Panc1 (cell line): ENCODE results near the gene FGD5. TPM values are rescaled to one million over a fixed set of nuclear protein-coding genes. Genes with fewer than 3 reads are reported as not detected.

Experiments used
- ATAC-seq: fragments of 200-7000 bp; cut with Tn5 transposase; 2 replicates; pipeline ENCODE4 v1.9.1; 2020; ENCODE audit warnings: mild to moderate bottlenecking, moderate library complexity
- BruUV-seq: library from RNA; stranded (reverse); fragments of 400-500 nt; replicated peaks from 2 replicates; lab custom pipeline; 2021; lab: Mats Ljungman, UMichigan
- CTCF ChIA-PET: fragments of 300-600 bp; sonication (Branson Sonifier 250); formaldehyde crosslinking; loops from one replicate; lab custom pipeline; 2022; ENCODE audit warnings: antibody characterized with exemption; lab: Charles Lee
- POLR2A ChIA-PET: fragments of 300-600 bp; sonication (Branson Sonifier 250); formaldehyde crosslinking; loops from one replicate; lab custom pipeline; 2022; ENCODE audit warnings: antibody characterized with exemption; lab: Charles Lee
- DNase-seq: peaks from one replicate; pipeline ENCODE4 v3.0.0-alpha.2; 2010; ENCODE audit warnings: low read depth, low spot score
- H3K27ac ChIP-seq: 2 replicates; pipeline ENCODE4 v1.5.1; 2011; ENCODE audit warnings: mild to moderate bottlenecking, low read length, inconsistent platforms
- H3K27me3 ChIP-seq: fragments of 200-500 bp; sonication (Bioruptor generic); 2 replicates; pipeline ENCODE4 v1.6.0; 2014; ENCODE audit warnings: low read length, inconsistent platforms; ENCODE audit not compliant: control insufficient read depth, insufficient read depth
- H3K36me3 ChIP-seq: fragments of 200-500 bp; sonication (Bioruptor generic); 2 replicates; pipeline ENCODE4 v1.5.1; 2014; ENCODE audit warnings: inconsistent platforms, mild to moderate bottlenecking, low read length, moderate library complexity; ENCODE audit not compliant: control insufficient read depth, insufficient read depth
- H3K4me1 ChIP-seq: 2 replicates; pipeline ENCODE4 v1.5.1; 2011; ENCODE audit warnings: inconsistent platforms, mild to moderate bottlenecking, low read length, moderate library complexity; ENCODE audit not compliant: control insufficient read depth, insufficient read depth
- H3K4me3 ChIP-seq, 2 experiments: 2 replicates each; pipeline ENCODE4 v1.5.1; 2011 to 2012; ENCODE audit warnings: low read depth in 2 of 2, low read length in 2 of 2, mild to moderate bottlenecking in 2 of 2, inconsistent platforms in 1 of 2, moderate library complexity in 1 of 2
- H3K9me3 ChIP-seq: fragments of 200-500 bp; sonication (Bioruptor generic); 2 replicates; pipeline ENCODE4 v1.5.1; 2014; ENCODE audit warnings: low read depth, mild to moderate bottlenecking, inconsistent platforms, low read length, moderate library complexity; ENCODE audit not compliant: control insufficient read depth, insufficient read depth
- POLR2AphosphoS5 ChIP-seq: IDR thresholded peaks from 2 replicates; pipeline ENCODE4 v1.6.1; 2012; ENCODE audit warnings: mild to moderate bottlenecking, low read depth, low read length, moderate library complexity
- SIN3A ChIP-seq: IDR thresholded peaks from 2 replicates; pipeline ENCODE4 v1.6.1; 2012; ENCODE audit warnings: low read depth, mild to moderate bottlenecking, low read length, moderate library complexity, borderline replicate concordance; ENCODE audit not compliant: insufficient read depth
- TCF7L2 ChIP-seq: IDR thresholded peaks from 2 replicates; pipeline ENCODE4 v1.6.1; 2011; ENCODE audit warnings: mild to moderate bottlenecking, low read depth, low read length, inconsistent platforms
- in situ Hi-C: cut with HindIII; loops from 2 replicates; pipeline ENCODE4 v1.10.0; 2016; ENCODE audit warnings: low sequenced_read_pairs, low pct_unique_long_range_greater_than_20kb
- intact Hi-C: fragments of 100-400 bp; cut with micrococcal nuclease; formaldehyde crosslinking; loops from one replicate; pipeline ENCODE4 v1.10.0; 2022; ENCODE audit not compliant: unreplicated experiment
- total RNA-seq: library from RNA; stranded (reverse); gene quantifications from one replicate; pipeline ENCODE4 v1.2.1, GENCODE V29; 2021; ENCODE audit not compliant: unreplicated experiment
- TF ChIP-seq, protein P1 (sequence below): fragments of 450-650 bp; IDR thresholded peaks from 2 replicates; pipeline ENCODE4 v1.5.1; 2017; ENCODE audit warnings: mild to moderate bottlenecking
- TF ChIP-seq, protein P2 (sequence below), 2 experiments: IDR thresholded peaks; 2 replicates each; pipeline ENCODE4 v1.6.1; 2011 to 2012; ENCODE audit warnings: low read depth in 2 of 2, control low read depth in 1 of 2, low read length in 1 of 2, mild to moderate bottlenecking in 1 of 2, moderate library complexity in 1 of 2; ENCODE audit not compliant: insufficient read depth in 1 of 2

FGD5 gene
- total RNA-seq, 1 experiment from 2014 or later: 0.77 TPM

DNA sequence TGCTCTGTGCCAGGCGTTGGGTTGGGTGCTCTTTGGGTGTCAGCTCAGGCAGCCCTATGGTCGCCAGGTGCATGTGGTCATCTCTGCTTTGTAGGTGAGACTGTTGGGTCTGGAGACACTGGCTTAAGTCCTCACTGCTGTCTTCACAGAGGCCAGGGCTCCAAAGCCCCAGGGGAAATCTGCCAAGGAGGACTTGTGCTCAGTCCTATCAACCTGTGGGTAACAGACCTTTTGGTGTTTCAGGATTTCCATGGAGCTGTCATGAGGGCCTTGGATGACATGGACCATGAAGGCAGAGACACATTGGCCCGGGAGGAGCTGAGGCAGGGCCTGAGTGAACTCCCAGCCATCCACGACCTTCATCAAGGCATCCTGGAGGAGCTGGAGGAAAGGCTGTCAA, 78.5 kb downstream of the FGD5 start:
- intact Hi-C loops (no loop called here), in situ Hi-C loops (no loop called here)
- TF ChIP-seq, protein P1, sequence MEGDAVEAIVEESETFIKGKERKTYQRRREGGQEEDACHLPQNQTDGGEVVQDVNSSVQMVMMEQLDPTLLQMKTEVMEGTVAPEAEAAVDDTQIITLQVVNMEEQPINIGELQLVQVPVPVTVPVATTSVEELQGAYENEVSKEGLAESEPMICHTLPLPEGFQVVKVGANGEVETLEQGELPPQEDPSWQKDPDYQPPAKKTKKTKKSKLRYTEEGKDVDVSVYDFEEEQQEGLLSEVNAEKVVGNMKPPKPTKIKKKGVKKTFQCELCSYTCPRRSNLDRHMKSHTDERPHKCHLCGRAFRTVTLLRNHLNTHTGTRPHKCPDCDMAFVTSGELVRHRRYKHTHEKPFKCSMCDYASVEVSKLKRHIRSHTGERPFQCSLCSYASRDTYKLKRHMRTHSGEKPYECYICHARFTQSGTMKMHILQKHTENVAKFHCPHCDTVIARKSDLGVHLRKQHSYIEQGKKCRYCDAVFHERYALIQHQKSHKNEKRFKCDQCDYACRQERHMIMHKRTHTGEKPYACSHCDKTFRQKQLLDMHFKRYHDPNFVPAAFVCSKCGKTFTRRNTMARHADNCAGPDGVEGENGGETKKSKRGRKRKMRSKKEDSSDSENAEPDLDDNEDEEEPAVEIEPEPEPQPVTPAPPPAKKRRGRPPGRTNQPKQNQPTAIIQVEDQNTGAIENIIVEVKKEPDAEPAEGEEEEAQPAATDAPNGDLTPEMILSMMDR: no peak
- TF ChIP-seq SIN3A (no peak), POLR2AphosphoS5 (no peak), TCF7L2 (no peak)
- TF ChIP-seq, protein P2, sequence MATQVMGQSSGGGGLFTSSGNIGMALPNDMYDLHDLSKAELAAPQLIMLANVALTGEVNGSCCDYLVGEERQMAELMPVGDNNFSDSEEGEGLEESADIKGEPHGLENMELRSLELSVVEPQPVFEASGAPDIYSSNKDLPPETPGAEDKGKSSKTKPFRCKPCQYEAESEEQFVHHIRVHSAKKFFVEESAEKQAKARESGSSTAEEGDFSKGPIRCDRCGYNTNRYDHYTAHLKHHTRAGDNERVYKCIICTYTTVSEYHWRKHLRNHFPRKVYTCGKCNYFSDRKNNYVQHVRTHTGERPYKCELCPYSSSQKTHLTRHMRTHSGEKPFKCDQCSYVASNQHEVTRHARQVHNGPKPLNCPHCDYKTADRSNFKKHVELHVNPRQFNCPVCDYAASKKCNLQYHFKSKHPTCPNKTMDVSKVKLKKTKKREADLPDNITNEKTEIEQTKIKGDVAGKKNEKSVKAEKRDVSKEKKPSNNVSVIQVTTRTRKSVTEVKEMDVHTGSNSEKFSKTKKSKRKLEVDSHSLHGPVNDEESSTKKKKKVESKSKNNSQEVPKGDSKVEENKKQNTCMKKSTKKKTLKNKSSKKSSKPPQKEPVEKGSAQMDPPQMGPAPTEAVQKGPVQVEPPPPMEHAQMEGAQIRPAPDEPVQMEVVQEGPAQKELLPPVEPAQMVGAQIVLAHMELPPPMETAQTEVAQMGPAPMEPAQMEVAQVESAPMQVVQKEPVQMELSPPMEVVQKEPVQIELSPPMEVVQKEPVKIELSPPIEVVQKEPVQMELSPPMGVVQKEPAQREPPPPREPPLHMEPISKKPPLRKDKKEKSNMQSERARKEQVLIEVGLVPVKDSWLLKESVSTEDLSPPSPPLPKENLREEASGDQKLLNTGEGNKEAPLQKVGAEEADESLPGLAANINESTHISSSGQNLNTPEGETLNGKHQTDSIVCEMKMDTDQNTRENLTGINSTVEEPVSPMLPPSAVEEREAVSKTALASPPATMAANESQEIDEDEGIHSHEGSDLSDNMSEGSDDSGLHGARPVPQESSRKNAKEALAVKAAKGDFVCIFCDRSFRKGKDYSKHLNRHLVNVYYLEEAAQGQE (IDR thresholded peaks at IDR 0.05; ENCODE audit: insufficient read depth in 1 of 2, low read depth in 2 of 2, low read length in 1 of 2): no peak
- Histone ChIP-seq H3K4me1 (no peaks in the 10 kb centered on the region), H3K27ac (no peak overlapping the region), H3K9me3 (no peaks in the 10 kb centered on the region), H3K36me3 (no peaks in the 10 kb centered on the region), H3K27me3 (peaks cover 3% of the 10 kb centered on the region; the same call in 1 of the 2 replicates), H3K4me3 (no peak overlapping the region)
- CTCF ChIA-PET: no interaction called here
- ATAC-seq: no peak
- POLR2A ChIA-PET: no interaction called here
- DNase-seq: no peak
- no TSS peak for BruUV-seq

DNA sequence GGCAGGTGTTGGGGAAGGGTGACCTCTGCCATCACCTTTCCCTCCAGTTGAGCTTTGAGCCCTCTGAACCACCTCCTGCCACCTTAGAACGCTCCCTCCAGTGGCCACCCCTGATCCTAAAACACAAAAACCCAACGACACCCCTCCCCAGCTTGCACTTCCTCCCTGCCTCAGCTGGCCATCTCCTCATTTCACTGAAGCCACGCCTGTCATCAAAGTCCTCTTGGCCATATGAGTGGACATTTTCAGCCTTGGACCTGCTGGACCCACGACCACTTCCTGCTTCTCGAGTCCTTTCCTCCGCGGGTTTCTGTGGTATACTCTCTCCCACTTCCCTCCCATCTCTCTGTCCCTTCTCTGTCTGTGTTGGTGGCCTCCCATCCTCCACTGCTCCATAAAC, 80.2 kb downstream of the FGD5 start:
- ChIA-PET CTCF (no interaction called here), POLR2A (no interaction called here)
- intact Hi-C loops: no loop called here

More for the DNA sequence above, 80.2 kb downstream of the FGD5 start:
- in situ Hi-C loops: no loop called here
- no peaks in the 10 kb centered on the region for H3K4me1 ChIP-seq
- TF ChIP-seq, protein P2 (IDR thresholded peaks at IDR 0.05; ENCODE audit: insufficient read depth in 1 of 2, low read depth in 2 of 2, low read length in 1 of 2): no peak
- no peak overlapping the region for H3K27ac ChIP-seq
- DNase-seq (no peak), ATAC-seq (no peak)
- H3K9me3 ChIP-seq: no peaks in the 10 kb centered on the region
- H3K4me3 ChIP-seq: no peak overlapping the region
- H3K36me3 ChIP-seq: no peaks in the 10 kb centered on the region
- peaks cover 3% of the 10 kb centered on the region; the same call in 1 of the 2 replicates for H3K27me3 ChIP-seq
- BruUV-seq: no TSS peak
